Skin epidermis (tissue), 12 donors: ENCODE data around the gene ZC3H12C.
A peak's percentile ranks its signal among the peaks of the same experiment; 100 is the strongest.
"Not testable (repeated sequence)": the region's sequence is repeated elsewhere in the genome, so short reads cannot be mapped to it uniquely, and the experiment has no call there.

Experiments used
- H3K27ac ChIP-seq, 21 experiments: fragments of 200-600 bp; sonication (generic) in 11 of 21; one replicate each; pipeline ENCODE4 v1.5.0; 2020; ENCODE audit warnings: mild to moderate bottlenecking in 3 of 21, inconsistent platforms in 2 of 21, moderate library complexity in 2 of 21
- H3K4me3 ChIP-seq, 7 experiments: fragments of 200-600 bp; sonication (generic) in 2 of 7; one replicate each; pipeline ENCODE4 v1.5.0; 2020; ENCODE audit warnings: inconsistent platforms in 2 of 7, mild to moderate bottlenecking in 2 of 7, moderate library complexity in 1 of 7

Gene ZC3H12C

GRCh38 chr11:110198031-110198729 is 105.0 kb downstream of the ZC3H12C start:
- no peak overlapping the region for H3K27ac ChIP-seq
- H3K4me3 ChIP-seq: no peak overlapping the region

GRCh38 chr11:110199184-110199981 is 106.2 kb downstream of the ZC3H12C start:
- Histone ChIP-seq H3K4me3 (no peak overlapping the region), H3K27ac (no peak overlapping the region)

GRCh38 chr11:110200241-110200640 is 107.0 kb downstream of the ZC3H12C start:
- Histone ChIP-seq H3K27ac (no peak overlapping the region), H3K4me3 (no peak overlapping the region)

- Histone ChIP-seq H3K27ac (no peak overlapping the region), H3K4me3 (no peak overlapping the region)
Observed at GRCh38 chr11:110200836-110201235, 107.6 kb downstream of the ZC3H12C start.

- H3K4me3 ChIP-seq: no peak overlapping the region
- H3K27ac ChIP-seq: no peak overlapping the region
Observed at GRCh38 chr11:110207123-110207522, 113.9 kb downstream of the ZC3H12C start.

- H3K4me3 ChIP-seq: peak overlapping the region; percentile 6 to 31 (median 24)
- H3K27ac ChIP-seq: not testable (repeated sequence)
Observed at GRCh38 chr11:110208678-110209312, 115.6 kb downstream of the ZC3H12C start.

GRCh38 chr11:110209313-110209694 is 116.1 kb downstream of the ZC3H12C start:
- not testable (repeated sequence) for H3K27ac ChIP-seq
- peak overlapping the region; percentile 6 to 31 (median 24) for H3K4me3 ChIP-seq

- Histone ChIP-seq H3K27ac (no peak overlapping the region), H3K4me3 (no peak overlapping the region)
Observed at GRCh38 chr11:110217223-110217877, 124.2 kb downstream of the ZC3H12C start.

GRCh38 chr11:110217936-110218335 is 124.7 kb downstream of the ZC3H12C start:
- H3K27ac ChIP-seq: no peak overlapping the region
- H3K4me3 ChIP-seq: no peak overlapping the region

GRCh38 chr11:110219006-110219785 is 126.0 kb downstream of the ZC3H12C start:
- no peak overlapping the region for H3K4me3 ChIP-seq
- no peak overlapping the region for H3K27ac ChIP-seq
